H1 (cell line): ENCODE data around the gene FGF19. TPM values are rescaled to one million over a fixed set of nuclear protein-coding genes. Genes with fewer than 3 reads are reported as not detected.

Source experiments
- BACH1 ChIP-seq: IDR thresholded peaks from 2 replicates; pipeline ENCODE4 v1.6.1; 2012; ENCODE audit warnings: low read length, improper control_type of control experiment
- CHD2 ChIP-seq: IDR thresholded peaks from 2 replicates; pipeline ENCODE4 v1.6.1; 2012; ENCODE audit warnings: low read length, improper control_type of control experiment
- RFX5 ChIP-seq: IDR thresholded peaks from 2 replicates; pipeline ENCODE4 v1.6.1; 2011; ENCODE audit warnings: low read depth, low read length, improper control_type of control experiment, borderline replicate concordance
- polyA plus RNA-seq, 7 experiments: library from polyadenylated mRNA; depleted of rRNA in 3 of 7; stranded (reverse) in 5 of 7; unstranded in 2 of 7; fragments of >200 nt in 5 of 7; fragments of 200-250 nt in 2 of 7; gene quantifications; 1 replicate in 5 of 7; 2 replicates in 1 of 7; 4 replicates in 1 of 7; pipeline versions ENCODE4 v1.2.1 to v1.2.3, GENCODE V29; 2011 to 2013; ENCODE audit warnings: missing spikeins in 2 of 7, mixed read lengths in 2 of 7
- total RNA-seq: library from RNA; stranded (reverse); fragmentation: NEBNext Ultra II Directional; extraction: Animal tissue kit (Norgen Biotek cat#: 25700); gene quantifications from 2 replicates; pipeline ENCODE4 v1.2.1, GENCODE V29; 2021

The FGF19 gene
- total and polyA plus RNA-seq, 2 of the 8 experiments (the other 6 are each of a cell fraction or from before 2014, with no cell fraction given): 9.6 to 14.8 TPM

GRCh38 chr11:69674267-69674885 lies 29.4 kb downstream of the FGF19 start (continued):
- TF ChIP-seq BACH1 (no peak), RFX5 (no peak), CHD2 (no peak)
